HG02642 (cell line): ENCODE data around the gene JARID2.
"Not testable (repeated sequence)": the region's sequence is repeated elsewhere in the genome, so short reads cannot be mapped to it uniquely, and the experiment has no call there.

Experiments used
- ATAC-seq: cut with Tn5 transposase; IDR thresholded peaks from one replicate; pipeline ENCODE4 v1.9.1; 2021; ENCODE audit warnings: mild to moderate bottlenecking; ENCODE audit not compliant: unreplicated experiment, poor library complexity

JARID2 gene

GRCh38 chr6:15408758-15409157 is 162.9 kb downstream of the JARID2 start:
- ATAC-seq: no peak

GRCh38 chr6:15409301-15410125 is 163.6 kb downstream of the JARID2 start:
- ATAC-seq: no peak

GRCh38 chr6:15410126-15410391 is 164.2 kb downstream of the JARID2 start:
- ATAC-seq: no peak

- no peak for ATAC-seq
These were observed 164.9 kb downstream of the JARID2 start for GRCh38 chr6:15410752-15411151.

- no peak for ATAC-seq
These were observed 165.9 kb downstream of the JARID2 start for GRCh38 chr6:15411766-15412165.

- ATAC-seq: no peak
These were observed 166.9 kb downstream of the JARID2 start for GRCh38 chr6:15412767-15413166.

GRCh38 chr6:15413466-15414234 is 167.8 kb downstream of the JARID2 start:
- ATAC-seq: no peak

GRCh38 chr6:15414235-15414612 is 168.4 kb downstream of the JARID2 start:
- no peak for ATAC-seq

- not testable (repeated sequence) for ATAC-seq
These were observed 169.8 kb downstream of the JARID2 start for GRCh38 chr6:15415622-15416021.

- ATAC-seq: no peak
These were observed 171.2 kb downstream of the JARID2 start for GRCh38 chr6:15416932-15417509.

- no peak for ATAC-seq
These were observed 171.9 kb downstream of the JARID2 start for GRCh38 chr6:15417811-15418210.

- ATAC-seq: no peak
These were observed 173.6 kb downstream of the JARID2 start for GRCh38 chr6:15419493-15419892.

GRCh38 chr6:15420959-15421438 is 175.1 kb downstream of the JARID2 start:
- peak; percentile 81 for ATAC-seq

GRCh38 chr6:15421945-15422733 is 176.3 kb downstream of the JARID2 start:
- peak; percentile 52 for ATAC-seq

GRCh38 chr6:15423286-15423993 is 177.6 kb downstream of the JARID2 start:
- no peak for ATAC-seq

- no peak for ATAC-seq
These were observed 180.1 kb downstream of the JARID2 start for GRCh38 chr6:15425947-15426346.

GRCh38 chr6:15426395-15426794 is 180.5 kb downstream of the JARID2 start:
- no peak for ATAC-seq

GRCh38 chr6:15426901-15427300 is 181.0 kb downstream of the JARID2 start:
- no peak for ATAC-seq

GRCh38 chr6:15427331-15428070 is 181.6 kb downstream of the JARID2 start:
- ATAC-seq: no peak
